Keratinocyte (primary cell): Measurements from ENCODE around the gene RAN.

Source experiments
- EZH2 ChIP-seq: IDR thresholded peaks from one replicate; pipeline ENCODE4 v1.6.1; 2012; ENCODE audit warnings: inconsistent platforms, mild to moderate bottlenecking, low read length, moderate library complexity
- TF ChIP-seq, protein P1 (sequence below), 3 experiments: IDR thresholded peaks in 1 of 3; conservative IDR thresholded peaks in 1 of 3; optimal IDR thresholded peaks in 1 of 3; 2 replicates in 2 of 3; 3 replicates in 1 of 3; pipeline versions ENCODE3 to v1.5.1; 2011; ENCODE audit warnings: low read length in 3 of 3, mild to moderate bottlenecking in 3 of 3, moderate library complexity in 2 of 3, control low read depth in 1 of 3, inconsistent platforms in 1 of 3; ENCODE audit not compliant: insufficient read depth in 2 of 3; ENCODE audit errors: extremely low read depth in 1 of 3

- TF ChIP-seq, protein P1, sequence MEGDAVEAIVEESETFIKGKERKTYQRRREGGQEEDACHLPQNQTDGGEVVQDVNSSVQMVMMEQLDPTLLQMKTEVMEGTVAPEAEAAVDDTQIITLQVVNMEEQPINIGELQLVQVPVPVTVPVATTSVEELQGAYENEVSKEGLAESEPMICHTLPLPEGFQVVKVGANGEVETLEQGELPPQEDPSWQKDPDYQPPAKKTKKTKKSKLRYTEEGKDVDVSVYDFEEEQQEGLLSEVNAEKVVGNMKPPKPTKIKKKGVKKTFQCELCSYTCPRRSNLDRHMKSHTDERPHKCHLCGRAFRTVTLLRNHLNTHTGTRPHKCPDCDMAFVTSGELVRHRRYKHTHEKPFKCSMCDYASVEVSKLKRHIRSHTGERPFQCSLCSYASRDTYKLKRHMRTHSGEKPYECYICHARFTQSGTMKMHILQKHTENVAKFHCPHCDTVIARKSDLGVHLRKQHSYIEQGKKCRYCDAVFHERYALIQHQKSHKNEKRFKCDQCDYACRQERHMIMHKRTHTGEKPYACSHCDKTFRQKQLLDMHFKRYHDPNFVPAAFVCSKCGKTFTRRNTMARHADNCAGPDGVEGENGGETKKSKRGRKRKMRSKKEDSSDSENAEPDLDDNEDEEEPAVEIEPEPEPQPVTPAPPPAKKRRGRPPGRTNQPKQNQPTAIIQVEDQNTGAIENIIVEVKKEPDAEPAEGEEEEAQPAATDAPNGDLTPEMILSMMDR (optimal IDR thresholded peaks at IDR 0.05 in 1 of 3, IDR thresholded peaks at IDR 0.05 in 1 of 3, conservative IDR thresholded peaks at IDR 0.05 in 1 of 3; ENCODE audit: extremely low read depth in 1 of 3, insufficient read depth in 2 of 3, low read length in 3 of 3): no peak
- TF ChIP-seq EZH2: no peak
Measured at GRCh38 chr12:130917607-130918006, 45.7 kb downstream of the RAN start.
